PC-9 (cell line): ENCODE measurements around the gene WDR83.

Source experiments
- EZH2 ChIP-seq: fragments of 200-600 bp; sonication (generic); IDR thresholded peaks from 2 replicates; pipeline ENCODE4 v1.8.0; 2017; ENCODE audit warnings: antibody characterized with exemption, low read depth
- TF ChIP-seq, protein P1 (sequence below): fragments of 200-600 bp; sonication (generic); conservative IDR thresholded peaks from 2 replicates; pipeline ENCODE4 v1.6.1; 2017; ENCODE audit warnings: mixed run types, antibody characterized with exemption, mild to moderate bottlenecking, moderate library complexity

DNA sequence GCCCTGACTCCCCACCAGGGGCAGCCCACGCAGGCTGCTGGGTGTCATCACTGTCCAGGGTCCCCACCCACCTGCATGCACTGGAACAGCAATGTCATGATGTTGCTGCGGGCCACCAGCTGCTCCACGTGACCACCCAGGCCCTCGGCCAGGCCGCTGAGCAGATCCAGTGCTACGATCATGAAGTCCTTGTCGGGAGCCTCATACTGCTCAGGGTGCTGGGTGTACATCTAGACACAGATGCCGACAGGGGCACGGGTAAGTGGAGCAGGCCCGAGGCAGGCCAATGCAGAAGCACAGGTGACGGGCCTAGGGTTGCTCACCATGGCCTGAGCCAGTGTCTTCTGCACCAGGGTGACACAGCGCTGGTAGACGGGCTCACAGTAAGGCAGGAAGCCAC lies 38.6 kb downstream of the WDR83 start:
- TF ChIP-seq, protein P1, sequence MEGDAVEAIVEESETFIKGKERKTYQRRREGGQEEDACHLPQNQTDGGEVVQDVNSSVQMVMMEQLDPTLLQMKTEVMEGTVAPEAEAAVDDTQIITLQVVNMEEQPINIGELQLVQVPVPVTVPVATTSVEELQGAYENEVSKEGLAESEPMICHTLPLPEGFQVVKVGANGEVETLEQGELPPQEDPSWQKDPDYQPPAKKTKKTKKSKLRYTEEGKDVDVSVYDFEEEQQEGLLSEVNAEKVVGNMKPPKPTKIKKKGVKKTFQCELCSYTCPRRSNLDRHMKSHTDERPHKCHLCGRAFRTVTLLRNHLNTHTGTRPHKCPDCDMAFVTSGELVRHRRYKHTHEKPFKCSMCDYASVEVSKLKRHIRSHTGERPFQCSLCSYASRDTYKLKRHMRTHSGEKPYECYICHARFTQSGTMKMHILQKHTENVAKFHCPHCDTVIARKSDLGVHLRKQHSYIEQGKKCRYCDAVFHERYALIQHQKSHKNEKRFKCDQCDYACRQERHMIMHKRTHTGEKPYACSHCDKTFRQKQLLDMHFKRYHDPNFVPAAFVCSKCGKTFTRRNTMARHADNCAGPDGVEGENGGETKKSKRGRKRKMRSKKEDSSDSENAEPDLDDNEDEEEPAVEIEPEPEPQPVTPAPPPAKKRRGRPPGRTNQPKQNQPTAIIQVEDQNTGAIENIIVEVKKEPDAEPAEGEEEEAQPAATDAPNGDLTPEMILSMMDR, result no peak
- no peak for TF ChIP-seq EZH2
